IPS-NIHi7 (cell line): ENCODE results near the gene EPHA2.
"Not testable (repeated sequence)": the region's sequence is repeated elsewhere in the genome, so short reads cannot be mapped to it uniquely, and the experiment has no call there.

Source experiments
- DNase-seq: peaks from one replicate; pipeline ENCODE4 v3.0.0; 2012; ENCODE audit warnings: mixed read lengths; ENCODE audit errors: extremely low spot score

Gene EPHA2

GRCh38 chr1:16119504-16119903 lies 36.4 kb downstream of the EPHA2 start:
- DNase-seq = no peak

GRCh38 chr1:16118706-16119105 lies 37.2 kb downstream of the EPHA2 start:
- no peak for DNase-seq

GRCh38 chr1:16117936-16118335 lies 37.9 kb downstream of the EPHA2 start:
- no peak for DNase-seq

- no peak for DNase-seq
Observed at GRCh38 chr1:16117369-16117768, 38.5 kb downstream of the EPHA2 start.

- DNase-seq = no peak
Observed at GRCh38 chr1:16116625-16117024, 39.2 kb downstream of the EPHA2 start.

GRCh38 chr1:16116002-16116401 lies 39.9 kb downstream of the EPHA2 start:
- peak; percentile 77 for DNase-seq

- no peak for DNase-seq
Observed at GRCh38 chr1:16115468-16115983, 40.3 kb downstream of the EPHA2 start.

- no peak for DNase-seq
Observed at GRCh38 chr1:16114527-16115467, 41.1 kb downstream of the EPHA2 start.

- DNase-seq = peak; percentile 70
Observed at GRCh38 chr1:16112596-16113555, 43.0 kb downstream of the EPHA2 start.

GRCh38 chr1:16111771-16112595 lies 43.9 kb downstream of the EPHA2 start:
- no peak for DNase-seq

GRCh38 chr1:16110884-16111283 lies 45.0 kb downstream of the EPHA2 start:
- no peak for DNase-seq

- no peak for DNase-seq
Observed at GRCh38 chr1:16110456-16110855, 45.4 kb downstream of the EPHA2 start.

GRCh38 chr1:16109571-16109970 lies 46.3 kb downstream of the EPHA2 start:
- DNase-seq = no peak

GRCh38 chr1:16107039-16107438 lies 48.8 kb downstream of the EPHA2 start:
- DNase-seq = not testable (repeated sequence)

- DNase-seq = no peak
Observed at GRCh38 chr1:16101623-16102022, 54.2 kb downstream of the EPHA2 start.

- no peak for DNase-seq
Observed at GRCh38 chr1:16099412-16099811, 56.5 kb downstream of the EPHA2 start.

GRCh38 chr1:16095447-16095846 lies 60.4 kb downstream of the EPHA2 start:
- no peak for DNase-seq

GRCh38 chr1:16094453-16095158 lies 61.3 kb downstream of the EPHA2 start:
- DNase-seq = no peak

- no peak for DNase-seq
Observed at GRCh38 chr1:16093611-16094010, 62.3 kb downstream of the EPHA2 start.

- DNase-seq = no peak
Observed at GRCh38 chr1:16092923-16093511, 62.9 kb downstream of the EPHA2 start.
